GM12878 (cell line): ENCODE results near the gene TTLL11.

ENCODE experiments used
- CEBPB ChIP-seq, 2 experiments: fragments of 150-350 bp in 1 of 2; IDR thresholded peaks; 2 replicates each; pipeline ENCODE4 v1.6.1; 2012 to 2014; ENCODE audit warnings: low read depth in 2 of 2, low read length in 2 of 2, borderline replicate concordance in 1 of 2, inconsistent platforms in 1 of 2
- ESRRA ChIP-seq: IDR thresholded peaks from 2 replicates; pipeline ENCODE4 v1.6.1; 2012; ENCODE audit warnings: mild to moderate bottlenecking, low read length, improper control_type of control experiment
- EZH2 ChIP-seq: IDR thresholded peaks from 2 replicates; pipeline ENCODE4 v1.6.1; 2012; ENCODE audit warnings: low read depth, mild to moderate bottlenecking, control low read depth, inconsistent platforms, low read length, borderline replicate concordance; ENCODE audit not compliant: control insufficient read depth
- FOS ChIP-seq: IDR thresholded peaks from 3 replicates; pipeline ENCODE4 v1.6.1; 2011; ENCODE audit warnings: borderline replicate concordance; ENCODE audit not compliant: insufficient read length; ENCODE audit errors: extremely low read depth
- HDAC6 ChIP-seq: fragments of 200-600 bp; sonication (generic); IDR thresholded peaks from one replicate; pipeline ENCODE4 v1.8.0; 2017; ENCODE audit warnings: antibody characterized with exemption; ENCODE audit not compliant: unreplicated experiment
- NR2C2 ChIP-seq: IDR thresholded peaks from 2 replicates; pipeline ENCODE4 v1.6.1; 2011; ENCODE audit warnings: borderline replicate concordance, low read depth; ENCODE audit not compliant: control insufficient read depth, insufficient read length
- PAX5 ChIP-seq: IDR thresholded peaks from 2 replicates; pipeline ENCODE4 v1.6.1; 2011; ENCODE audit warnings: low read depth, low read length, borderline replicate concordance
- POLR2A ChIP-seq: IDR thresholded peaks from 2 replicates; pipeline ENCODE4 v1.6.1; 2011; ENCODE audit warnings: low read depth, mild to moderate bottlenecking, low read length
- POLR2AphosphoS5 ChIP-seq: IDR thresholded peaks from 2 replicates; pipeline ENCODE4 v1.6.1; 2011; ENCODE audit warnings: mild to moderate bottlenecking, low read length, inconsistent platforms
- SIN3A ChIP-seq: IDR thresholded peaks from 2 replicates; pipeline ENCODE4 v1.6.1; 2012; ENCODE audit warnings: low read depth, low read length, improper control_type of control experiment
- TCF12 ChIP-seq: IDR thresholded peaks from 2 replicates; pipeline ENCODE4 v1.6.1; 2011; ENCODE audit warnings: low read depth, mild to moderate bottlenecking, low read length
- TF ChIP-seq, protein P1 (sequence below), 3 experiments: IDR thresholded peaks in 2 of 3; conservative IDR thresholded peaks in 1 of 3; 2 replicates each; pipeline ENCODE4 v1.5.1; 2011; ENCODE audit warnings: low read depth in 3 of 3, low read length in 3 of 3, mild to moderate bottlenecking in 3 of 3, control low read depth in 2 of 3, moderate library complexity in 2 of 3, inconsistent platforms in 1 of 3, mixed read lengths in 1 of 3; ENCODE audit not compliant: control insufficient read depth in 2 of 3, insufficient read depth in 1 of 3; ENCODE audit errors: extremely low read depth in 1 of 3

DNA sequence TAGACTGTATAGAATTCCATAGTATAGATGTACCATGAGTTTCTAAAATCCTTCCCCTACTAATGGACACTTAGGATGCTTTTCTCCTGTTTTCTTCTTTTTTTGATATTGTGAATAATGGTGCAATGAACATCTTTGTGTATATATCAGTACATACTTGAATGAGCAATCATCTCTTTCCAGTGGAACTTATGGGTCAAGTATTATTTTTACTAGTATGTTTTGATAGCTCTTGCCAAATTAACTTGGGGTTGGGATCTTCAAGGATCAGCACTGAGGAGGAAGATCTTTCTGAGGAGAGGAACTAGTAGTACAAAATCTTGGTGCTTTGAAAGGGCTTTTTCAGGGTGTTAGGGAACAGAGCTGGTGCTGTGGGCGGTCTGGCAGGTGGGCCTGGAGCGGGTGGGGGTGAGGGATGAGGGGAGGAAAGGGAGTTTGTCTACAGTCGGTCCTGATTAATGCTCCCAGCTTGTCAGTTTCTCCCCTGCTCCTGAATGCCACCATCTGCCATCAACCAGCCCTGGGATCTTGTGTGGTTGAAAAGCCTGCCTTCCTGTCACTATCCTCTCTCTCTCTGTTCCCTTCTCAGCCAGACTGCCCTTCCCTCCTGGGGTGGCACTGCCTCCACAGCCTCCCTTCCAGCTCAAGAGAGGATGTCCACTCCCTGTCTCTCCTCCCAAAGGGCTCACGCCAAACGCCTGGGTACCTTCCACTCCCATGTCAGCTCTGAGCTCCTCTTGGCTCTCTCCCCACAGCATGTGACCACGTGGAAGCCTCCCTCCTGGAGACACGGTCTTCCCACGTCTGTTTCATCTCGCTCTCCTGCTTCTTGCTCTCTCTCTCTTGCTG is 255.8 kb downstream of the TTLL11 start:
- TF ChIP-seq TCF12 (no peak), NR2C2 (no peak), POLR2A (no peak), FOS (no peak), ESRRA (no peak), SIN3A (no peak), HDAC6 (no peak), PAX5 (no peak), EZH2 (no peak), POLR2AphosphoS5 (no peak), CEBPB (IDR thresholded peaks at IDR 0.05; ENCODE audit: borderline replicate concordance in 1 of 2, low read depth in 2 of 2, low read length in 2 of 2) (no peak)
- TF ChIP-seq, protein P1, sequence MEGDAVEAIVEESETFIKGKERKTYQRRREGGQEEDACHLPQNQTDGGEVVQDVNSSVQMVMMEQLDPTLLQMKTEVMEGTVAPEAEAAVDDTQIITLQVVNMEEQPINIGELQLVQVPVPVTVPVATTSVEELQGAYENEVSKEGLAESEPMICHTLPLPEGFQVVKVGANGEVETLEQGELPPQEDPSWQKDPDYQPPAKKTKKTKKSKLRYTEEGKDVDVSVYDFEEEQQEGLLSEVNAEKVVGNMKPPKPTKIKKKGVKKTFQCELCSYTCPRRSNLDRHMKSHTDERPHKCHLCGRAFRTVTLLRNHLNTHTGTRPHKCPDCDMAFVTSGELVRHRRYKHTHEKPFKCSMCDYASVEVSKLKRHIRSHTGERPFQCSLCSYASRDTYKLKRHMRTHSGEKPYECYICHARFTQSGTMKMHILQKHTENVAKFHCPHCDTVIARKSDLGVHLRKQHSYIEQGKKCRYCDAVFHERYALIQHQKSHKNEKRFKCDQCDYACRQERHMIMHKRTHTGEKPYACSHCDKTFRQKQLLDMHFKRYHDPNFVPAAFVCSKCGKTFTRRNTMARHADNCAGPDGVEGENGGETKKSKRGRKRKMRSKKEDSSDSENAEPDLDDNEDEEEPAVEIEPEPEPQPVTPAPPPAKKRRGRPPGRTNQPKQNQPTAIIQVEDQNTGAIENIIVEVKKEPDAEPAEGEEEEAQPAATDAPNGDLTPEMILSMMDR (IDR thresholded peaks at IDR 0.05 in 2 of 3, conservative IDR thresholded peaks at IDR 0.05 in 1 of 3; ENCODE audit: control insufficient read depth in 2 of 3, extremely low read depth in 1 of 3, insufficient read depth in 1 of 3, low read depth in 3 of 3, low read length in 3 of 3) = no peak
